NT2/D1 (cell line): ENCODE results near the gene COL1A1.

ENCODE experiments used
- DNase-seq: peaks from one replicate; pipeline ENCODE4 v3.0.0-alpha.2; 2011; ENCODE audit warnings: low read depth, low spot score
- H3K27me3 ChIP-seq: 2 replicates; pipeline ENCODE4 v1.6.0; 2011; ENCODE audit warnings: mild to moderate bottlenecking; ENCODE audit not compliant: insufficient read length, insufficient read depth
- H3K36me3 ChIP-seq: 2 replicates; pipeline ENCODE4 v1.6.1; 2011; ENCODE audit warnings: mild to moderate bottlenecking, low read length, mixed read lengths; ENCODE audit not compliant: insufficient read depth, insufficient read length
- H3K4me1 ChIP-seq: 2 replicates; pipeline ENCODE4 v1.5.1; 2011; ENCODE audit not compliant: insufficient read depth, insufficient read length
- H3K4me3 ChIP-seq: 2 replicates; pipeline ENCODE4 v1.5.1; 2011; ENCODE audit warnings: low read depth; ENCODE audit not compliant: insufficient read length
- H3K9ac ChIP-seq: 2 replicates; pipeline ENCODE4 v1.6.0; 2011; ENCODE audit warnings: low read depth; ENCODE audit not compliant: insufficient read length
- H3K9me3 ChIP-seq: 2 replicates; pipeline ENCODE4 v1.5.1; 2011; ENCODE audit warnings: mild to moderate bottlenecking, low read length; ENCODE audit not compliant: insufficient read depth
- SUZ12 ChIP-seq: IDR thresholded peaks from 2 replicates; pipeline ENCODE4 v1.6.1; 2011; ENCODE audit not compliant: insufficient read length, insufficient read depth; ENCODE audit errors: extremely low read depth
- YY1 ChIP-seq: IDR thresholded peaks from 2 replicates; pipeline ENCODE4 v1.6.1; 2011; ENCODE audit not compliant: insufficient read length, insufficient read depth
- ZNF274 ChIP-seq: IDR thresholded peaks from 2 replicates; pipeline ENCODE4 v1.6.1; 2011; ENCODE audit warnings: mild to moderate bottlenecking, low read depth, low read length

Gene COL1A1

DNA sequence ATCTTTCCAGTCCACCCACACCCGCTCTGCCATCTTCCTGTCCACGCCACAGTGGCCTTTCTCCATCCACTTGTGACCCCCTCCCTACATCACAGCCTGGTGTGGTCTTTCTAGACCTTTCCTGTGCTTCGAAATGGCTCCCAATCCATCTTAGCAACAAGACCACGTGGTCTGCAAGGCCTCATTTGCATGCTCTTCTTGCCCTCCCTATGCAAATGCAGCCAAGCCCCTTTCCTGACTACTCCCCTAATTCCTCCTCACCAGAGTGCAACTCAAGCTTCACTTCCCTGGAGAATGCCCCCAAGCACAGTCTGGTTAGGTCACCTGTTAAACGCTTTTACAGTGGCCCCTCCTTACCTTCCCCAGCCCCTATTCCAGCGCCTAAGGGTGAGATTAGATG is 57.1 kb downstream of the COL1A1 start:
- no peak overlapping the region for H3K9ac ChIP-seq
- no peaks in the 10 kb centered on the region for H3K9me3 ChIP-seq
- TF ChIP-seq ZNF274 (no peak), YY1 (no peak), SUZ12 (no peak)

GRCh38 chr17:50143461-50144176 is 57.8 kb downstream of the COL1A1 start:
- TF ChIP-seq ZNF274: no peak
- TF ChIP-seq YY1: no peak

More for the DNA sequence above, 57.1 kb downstream of the COL1A1 start:
- no peaks in the 10 kb centered on the region for H3K27me3 ChIP-seq
- peaks cover 46% of the 10 kb centered on the region for H3K4me1 ChIP-seq
- no peak for DNase-seq
- peaks cover 84% of the 10 kb centered on the region for H3K36me3 ChIP-seq
- H3K4me3 ChIP-seq: no peak overlapping the region

GRCh38 chr17:50141745-50142110 is 59.7 kb downstream of the COL1A1 start:
- Histone ChIP-seq H3K27me3 (no peaks in the 10 kb centered on the region), H3K9ac (no peak overlapping the region), H3K4me1 (peaks cover 31% of the 10 kb centered on the region), H3K36me3 (peaks cover 100% of the 10 kb centered on the region), H3K4me3 (no peak overlapping the region), H3K9me3 (no peaks in the 10 kb centered on the region)
- TF ChIP-seq ZNF274 (no peak), SUZ12 (no peak), YY1 (no peak)
- no peak for DNase-seq

More at GRCh38 chr17:50143461-50144176, 57.8 kb downstream of the COL1A1 start:
- Histone ChIP-seq H3K9me3 (no peaks in the 10 kb centered on the region), H3K27me3 (no peaks in the 10 kb centered on the region), H3K4me3 (no peak overlapping the region), H3K4me1 (peaks cover 47% of the 10 kb centered on the region), H3K36me3 (peaks cover 91% of the 10 kb centered on the region), H3K9ac (no peak overlapping the region)
- no peak for DNase-seq

GRCh38 chr17:50141026-50141744 is 60.2 kb downstream of the COL1A1 start:
- Histone ChIP-seq H3K4me1 (peaks cover 26% of the 10 kb centered on the region), H3K27me3 (no peaks in the 10 kb centered on the region), H3K36me3 (peaks cover 100% of the 10 kb centered on the region), H3K9me3 (no peaks in the 10 kb centered on the region), H3K9ac (no peak overlapping the region), H3K4me3 (no peak overlapping the region)
- TF ChIP-seq SUZ12: no peak
- TF ChIP-seq ZNF274: no peak
- no peak for TF ChIP-seq YY1
- no peak for DNase-seq

- no peak for DNase-seq
- no peaks in the 10 kb centered on the region for H3K9me3 ChIP-seq
- TF ChIP-seq ZNF274 (no peak), SUZ12 (no peak), YY1 (no peak)
- H3K36me3 ChIP-seq: peaks cover 100% of the 10 kb centered on the region
- peaks cover 34% of the 10 kb centered on the region for H3K4me1 ChIP-seq
- no peaks in the 10 kb centered on the region for H3K27me3 ChIP-seq
- peak overlapping the region; percentile 24 for H3K9ac ChIP-seq
- H3K4me3 ChIP-seq: no peak overlapping the region
Measured at GRCh38 chr17:50139950-50140885, 61.2 kb downstream of the COL1A1 start.

GRCh38 chr17:50139185-50139783 is 62.1 kb downstream of the COL1A1 start:
- H3K36me3 ChIP-seq: peaks cover 98% of the 10 kb centered on the region
- H3K27me3 ChIP-seq: no peaks in the 10 kb centered on the region
- no peaks in the 10 kb centered on the region for H3K9me3 ChIP-seq
- H3K9ac ChIP-seq: peak overlapping the region; percentile 53
- no peak for DNase-seq
- TF ChIP-seq ZNF274 (no peak), YY1 (no peak), SUZ12 (no peak)
- H3K4me3 ChIP-seq: no peak overlapping the region
- H3K4me1 ChIP-seq: peaks cover 33% of the 10 kb centered on the region

DNA sequence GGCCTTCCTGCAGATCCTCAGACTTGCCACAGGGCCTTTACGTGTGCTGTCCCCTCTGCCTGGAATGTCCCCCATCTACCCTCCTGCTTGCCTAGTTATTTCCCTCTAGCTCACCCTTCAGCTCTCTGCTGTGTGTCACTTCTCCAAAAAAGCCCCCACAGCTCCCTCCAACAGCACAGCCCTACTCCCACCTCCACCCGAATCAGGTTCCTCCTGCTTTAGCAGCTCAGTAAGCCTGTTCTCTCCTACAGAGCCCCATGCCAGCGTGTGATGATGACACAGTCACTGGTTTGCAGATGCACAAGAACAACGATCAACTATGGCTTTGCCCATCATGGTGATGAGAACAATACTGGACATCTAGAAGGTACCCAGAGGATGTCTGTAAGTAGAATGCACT is 64.4 kb downstream of the COL1A1 start:
- no peak overlapping the region for H3K4me3 ChIP-seq
- H3K4me1 ChIP-seq: peaks cover 53% of the 10 kb centered on the region
- H3K27me3 ChIP-seq: no peaks in the 10 kb centered on the region
- TF ChIP-seq SUZ12 (no peak), ZNF274 (no peak), YY1 (no peak)
- H3K9me3 ChIP-seq: no peaks in the 10 kb centered on the region
- no peak overlapping the region for H3K9ac ChIP-seq
- DNase-seq: no peak
- peaks cover 84% of the 10 kb centered on the region for H3K36me3 ChIP-seq
